Psoas muscle (tissue), 8 donors: ENCODE data around the gene NBPF1. TPM values are rescaled to one million over a fixed set of nuclear protein-coding genes. Genes with fewer than 3 reads are reported as not detected.
"Not testable (repeated sequence)": the region's sequence is repeated elsewhere in the genome, so short reads cannot be mapped to it uniquely, and the experiment has no call there.

Source experiments
- ATAC-seq, 4 donors: fragments of 200-7000 bp; cut with Tn5 transposase; one replicate each; pipeline ENCODE4 v1.9.1; 2020; ENCODE audit warnings: moderate library complexity in 3 of 4, mild to moderate bottlenecking in 2 of 4
- DNase-seq, 2 donors: peaks; one replicate each; pipeline ENCODE4 v3.0.0-alpha.2; 2020
- H3K27ac ChIP-seq: fragments of 200-600 bp; one replicate; pipeline ENCODE4 v1.8.0; 2022
- H3K27me3 ChIP-seq, 3 donors: fragments of 200-600 bp in 1 of 3; one replicate each; pipeline versions ENCODE4 v1.6.1 to v1.8.0; 2013 to 2022; ENCODE audit warnings: low read length in 2 of 3, mild to moderate bottlenecking in 2 of 3, moderate library complexity in 1 of 3; ENCODE audit not compliant: insufficient read depth in 3 of 3
- H3K36me3 ChIP-seq, 2 donors: fragments of 200-600 bp in 1 of 2; one replicate each; pipeline versions ENCODE4 v1.6.1 to v1.8.0; 2013 to 2022; ENCODE audit warnings: low read depth in 1 of 2, mild to moderate bottlenecking in 1 of 2, moderate library complexity in 1 of 2; ENCODE audit not compliant: insufficient read depth in 1 of 2
- H3K4me1 ChIP-seq: fragments of 200-600 bp; one replicate; pipeline ENCODE4 v1.8.0; 2022
- H3K4me3 ChIP-seq: fragments of 200-600 bp; one replicate; pipeline ENCODE4 v1.8.0; 2022; ENCODE audit warnings: mild to moderate bottlenecking
- H3K9me3 ChIP-seq: fragments of 200-600 bp; one replicate; pipeline ENCODE4 v1.8.0; 2022
- CTCF ChIP-seq: fragments of 200-600 bp; IDR thresholded peaks from one replicate; pipeline ENCODE4 v1.8.0; 2022; ENCODE audit warnings: antibody characterized with exemption
- WGBS, 3 donors: extraction: QIAGEN DNeasy Blood & Tissue Kit; methylation state at CpG; one replicate each; pipeline versions ENCODE4 v1.1.6 to v1.1.7; 2013; 5-methylcytosine and 5-hydroxymethylcytosine counted together
- intact Hi-C, 2 donors: fragments of 100-400 bp; cut with DNase I; formaldehyde crosslinking; loops; one replicate each; pipeline versions ENCODE4 v1.11.0 to v1.14.2; 2022
- polyA plus RNA-seq, 3 donors: library from polyadenylated mRNA; stranded (reverse); fragments of 200-250 nt; gene quantifications; one replicate each; pipeline ENCODE4 v1.2.3, GENCODE V29; 2013
- total RNA-seq, 4 donors: library from RNA; stranded (reverse); fragmentation: NEBNext Ultra II Directional in 2 of 4; extraction: Animal tissue kit (Norgen Biotek cat#: 25700) in 2 of 4; gene quantifications; one replicate each; pipeline versions ENCODE4 v1.2.1 to v1.2.4, GENCODE V29; 2021 to 2023
- donor health status: healthy with polysubstance abuse.
- donor health status: DM: no; HTN: no; CAD: no; lungs with moderate emphysema.
- donor health status: Bipolar disorder and iron deficiency.
- donor health status: healthy.
- donor health status: DM: yes; HTN: yes; CAD: no.
- donor health status: DM: no; HTN: no; CAD: no.
- donor health status: DM: no; HTN: no; CAD: no.
- donor health status: DM: yes; HTN: yes; CAD: no.

NBPF1 gene
- total and polyA plus RNA-seq, 7 donors = 2.4 to 20.9 (median 6.5) TPM

- not testable (repeated sequence) for ATAC-seq, H3K9me3 ChIP-seq, H3K4me1 ChIP-seq, H3K27me3 ChIP-seq, H3K4me3 ChIP-seq, H3K27ac ChIP-seq
- H3K36me3 ChIP-seq = peaks cover 8 to 73% of the 10 kb centered on the region in 2 donors
- intact Hi-C loops = loop anchor here in 1 of 2 donors (2.0 kb wide), 1 partner anchor 19 kb away; the partner anchor contains the start of gene NBPF1
- WGBS, 3 donors = 93 to 95% (median 94%) methylated on average over 14 of the region's 14 CpGs
- peak in 1 of 2 donors; percentile 51 for DNase-seq
Measured at GRCh38 chr1:16632044-16632850, 18.9 kb upstream of the NBPF1 start.

GRCh38 chr1:16631248-16632043, 18.1 kb upstream of the NBPF1 start:
- Histone ChIP-seq H3K27ac (no peak overlapping the region), H3K4me3 (no peak overlapping the region)
- no peak for ATAC-seq

GRCh38 chr1:16630661-16631247, 17.4 kb upstream of the NBPF1 start:
- intact Hi-C loops = no loop called here
- 89 to 93% (median 93%) methylated on average over 36 of the region's 36 CpGs for WGBS, 3 donors

More at GRCh38 chr1:16631248-16632043, 18.1 kb upstream of the NBPF1 start:
- TF ChIP-seq CTCF = no peak
- no peaks in the 10 kb centered on the region for H3K27me3 ChIP-seq
- peaks cover 8 to 81% of the 10 kb centered on the region in 2 donors for H3K36me3 ChIP-seq
- WGBS, 3 donors = 90 to 94% (median 92%) methylated on average over 20 of the region's 20 CpGs
- intact Hi-C loops = loop anchor here in 1 of 2 donors (2.0 kb wide), 1 partner anchor 19 kb away; the partner anchor contains the start of gene NBPF1
- peak; percentile 18 to 57 for DNase-seq
- H3K4me1 ChIP-seq = no peaks in the 10 kb centered on the region
- no peaks in the 10 kb centered on the region for H3K9me3 ChIP-seq

GRCh38 chr1:16629916-16630530, 16.7 kb upstream of the NBPF1 start:
- H3K9me3 ChIP-seq, intact Hi-C loops, H3K4me3 ChIP-seq, H3K27me3 ChIP-seq, ATAC-seq, H3K27ac ChIP-seq, H3K4me1 ChIP-seq: not testable (repeated sequence)
- 93 to 96% (median 96%) methylated on average over 21 of the region's 21 CpGs for WGBS, 3 donors
- H3K36me3 ChIP-seq = peaks cover 8 to 95% of the 10 kb centered on the region in 2 donors
- peak; percentile 17 to 58 for DNase-seq

More at GRCh38 chr1:16630661-16631247, 17.4 kb upstream of the NBPF1 start:
- Histone ChIP-seq H3K4me1 (no peaks in the 10 kb centered on the region), H3K9me3 (no peaks in the 10 kb centered on the region), H3K4me3 (no peak overlapping the region), H3K36me3 (peaks cover 8 to 88% of the 10 kb centered on the region in 2 donors), H3K27me3 (no peaks in the 10 kb centered on the region), H3K27ac (no peak overlapping the region)
- DNase-seq = peak; percentile 19 to 56
- no peak for ATAC-seq
- TF ChIP-seq CTCF = no peak

GRCh38 chr1:16628361-16629111, 15.2 kb upstream of the NBPF1 start:
- Histone ChIP-seq H3K27ac (no peak overlapping the region), H3K27me3 (no peaks in the 10 kb centered on the region), H3K36me3 (peaks cover 8 to 98% of the 10 kb centered on the region in 2 donors), H3K4me1 (peaks cover 16% of the 10 kb centered on the region), H3K4me3 (no peak overlapping the region), H3K9me3 (no peaks in the 10 kb centered on the region)
- TF ChIP-seq CTCF = no peak
- intact Hi-C loops = no loop called here
- 90 to 91% (median 91%) methylated on average over 19 of the region's 19 CpGs for WGBS, 3 donors
- DNase-seq (peak; percentile 29 to 62), ATAC-seq (no peak)

- H3K36me3 ChIP-seq = peaks cover 5 to 98% of the 10 kb centered on the region in 2 donors
- intact Hi-C loops, ATAC-seq, H3K27ac ChIP-seq, H3K9me3 ChIP-seq, H3K4me3 ChIP-seq, DNase-seq, H3K27me3 ChIP-seq: not testable (repeated sequence)
- peaks cover 16% of the 10 kb centered on the region for H3K4me1 ChIP-seq
- 83 to 84% (median 83%) methylated on average over 15 of the region's 15 CpGs for WGBS, 3 donors
Measured at GRCh38 chr1:16626409-16626983, 13.1 kb upstream of the NBPF1 start.
